ENCODE data around the gene CUEDC1. TPM values are rescaled to one million over a fixed set of nuclear protein-coding genes. Genes with fewer than 3 reads are reported as not detected.

The CUEDC1 gene
- total and polyA plus RNA-seq, 2 of the 13 experiments (the other 11 are each of a cell fraction or from before 2014, with no cell fraction given), result 7.4 to 12.9 TPM

- no peak for TF ChIP-seq ZNF512B (CRISPR knock-in tag; IDR thresholded peaks at IDR 0.05; ENCODE audit: borderline replicate concordance)
- no peak for TF ChIP-seq MNT (IDR thresholded peaks at IDR 0.05)
- TF ChIP-seq ZNF766 (CRISPR knock-in tag; IDR thresholded peaks at IDR 0.05; ENCODE audit: borderline replicate concordance), result no peak
- TF ChIP-seq SIX4 (CRISPR knock-in tag; IDR thresholded peaks at IDR 0.05), result no peak
- no peak for TF ChIP-seq MAFF (IDR thresholded peaks at IDR 0.05; ENCODE audit: low read depth, low read length)
- TF ChIP-seq ZNF629 (CRISPR knock-in tag; conservative IDR thresholded peaks at IDR 0.05), result no peak
- TF ChIP-seq RBM22 (optimal IDR thresholded peaks at IDR 0.05; ENCODE audit: low read length), result peak; percentile 63
- TF ChIP-seq RARG (CRISPR knock-in tag; IDR thresholded peaks at IDR 0.05; ENCODE audit: low read depth), result 0 out of 2 replicates have a peak, but pooled peaks have one; percentile 24
- no peak for TF ChIP-seq CCAR2 (optimal IDR thresholded peaks at IDR 0.05; ENCODE audit: low read depth, low read length)
- peak; percentile 85 for TF ChIP-seq ZNF501 (CRISPR knock-in tag; IDR thresholded peaks at IDR 0.05)
- TF ChIP-seq ZNF362 (CRISPR knock-in tag; IDR thresholded peaks at IDR 0.05; ENCODE audit: borderline replicate concordance), result peak; percentile 94
- TF ChIP-seq ZNF317 (CRISPR knock-in tag; IDR thresholded peaks at IDR 0.05), result peak; percentile 87
- TF ChIP-seq EED (CRISPR knock-in tag; IDR thresholded peaks at IDR 0.05), result no peak
- no peak for TF ChIP-seq ZFP41 (CRISPR knock-in tag; IDR thresholded peaks at IDR 0.05; ENCODE audit: borderline replicate concordance)
- TF ChIP-seq MXD1 (CRISPR knock-in tag; IDR thresholded peaks at IDR 0.05), result no peak
Observed at GRCh38 chr17:57862694-57863667, 92.2 kb downstream of the CUEDC1 start (continued).

Measured in HepG2 (cell line).